ENCODE results near the gene WBP4.

GRCh38 chr13:41052441-41052840 is 8.9 kb upstream of the WBP4 start:
- TF ChIP-seq, protein P1, sequence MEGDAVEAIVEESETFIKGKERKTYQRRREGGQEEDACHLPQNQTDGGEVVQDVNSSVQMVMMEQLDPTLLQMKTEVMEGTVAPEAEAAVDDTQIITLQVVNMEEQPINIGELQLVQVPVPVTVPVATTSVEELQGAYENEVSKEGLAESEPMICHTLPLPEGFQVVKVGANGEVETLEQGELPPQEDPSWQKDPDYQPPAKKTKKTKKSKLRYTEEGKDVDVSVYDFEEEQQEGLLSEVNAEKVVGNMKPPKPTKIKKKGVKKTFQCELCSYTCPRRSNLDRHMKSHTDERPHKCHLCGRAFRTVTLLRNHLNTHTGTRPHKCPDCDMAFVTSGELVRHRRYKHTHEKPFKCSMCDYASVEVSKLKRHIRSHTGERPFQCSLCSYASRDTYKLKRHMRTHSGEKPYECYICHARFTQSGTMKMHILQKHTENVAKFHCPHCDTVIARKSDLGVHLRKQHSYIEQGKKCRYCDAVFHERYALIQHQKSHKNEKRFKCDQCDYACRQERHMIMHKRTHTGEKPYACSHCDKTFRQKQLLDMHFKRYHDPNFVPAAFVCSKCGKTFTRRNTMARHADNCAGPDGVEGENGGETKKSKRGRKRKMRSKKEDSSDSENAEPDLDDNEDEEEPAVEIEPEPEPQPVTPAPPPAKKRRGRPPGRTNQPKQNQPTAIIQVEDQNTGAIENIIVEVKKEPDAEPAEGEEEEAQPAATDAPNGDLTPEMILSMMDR (IDR thresholded peaks at IDR 0.05; ENCODE audit: low read depth, low read length), result no peak
- TF ChIP-seq POLR2A (IDR thresholded peaks at IDR 0.05; ENCODE audit: extremely low read depth, insufficient read length) (no peak), MYC (IDR thresholded peaks at IDR 0.05; ENCODE audit: low read depth, low read length) (no peak)
- TF ChIP-seq, protein P2, sequence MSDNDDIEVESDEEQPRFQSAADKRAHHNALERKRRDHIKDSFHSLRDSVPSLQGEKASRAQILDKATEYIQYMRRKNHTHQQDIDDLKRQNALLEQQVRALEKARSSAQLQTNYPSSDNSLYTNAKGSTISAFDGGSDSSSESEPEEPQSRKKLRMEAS (IDR thresholded peaks at IDR 0.05; ENCODE audit: low read depth, low read length), result no peak
